HepG2 (cell line): ENCODE measurements around the gene VIM. TPM values are rescaled to one million over a fixed set of nuclear protein-coding genes. Genes with fewer than 3 reads are reported as not detected.

Source experiments
- ATAC-seq: fragments of 200-7000 bp; cut with Tn5 transposase; 3 replicates; pipeline ENCODE4 v1.9.1; 2020; ENCODE audit warnings: mild to moderate bottlenecking, moderate library complexity
- BruUV-seq: library from RNA; stranded (reverse); fragments of 400-500 nt; replicated peaks from 2 replicates; lab custom pipeline; 2021; lab: Mats Ljungman, UMichigan
- CTCF ChIA-PET: fragments of 300-600 bp; formaldehyde crosslinking; extraction: SDS; loops from one replicate; lab custom pipeline; 2021; ENCODE audit warnings: low total read pairs, inconsistent platforms, low intra/inter-chr PET ratio; lab: Yijun Ruan, JAX
- POLR2A ChIA-PET: fragments of 350-600 bp; sonication (Branson Sonifier 250); formaldehyde crosslinking; loops from one replicate; lab custom pipeline; 2020; ENCODE audit warnings: antibody characterized with exemption, inconsistent platforms; lab: Yijun Ruan, JAX
- DNase-seq: peaks from one replicate; pipeline ENCODE4 v3.0.0-alpha.2; 2015; ENCODE audit warnings: low spot score
- FAIRE-seq: peaks from 3 replicates; lab custom pipeline; 2011; peaks lifted over from hg19 to GRCh38; lab: Jason Lieb, UNC
- H2AFZ ChIP-seq: one replicate; pipeline ENCODE4 v1.6.1; 2011; ENCODE audit warnings: low read length, inconsistent platforms
- H3K27ac ChIP-seq: fragments of 300-600 bp; 3 replicates; pipeline ENCODE4 v1.8.0; 2011; ENCODE audit warnings: mixed run types, mild to moderate bottlenecking, mixed read lengths, low read length, inconsistent platforms; ENCODE audit not compliant: insufficient read depth; ENCODE audit errors: extremely low read length
- H3K27me3 ChIP-seq, 2 experiments: fragments of 200-600 bp in 1 of 2; 2 replicates in 1 of 2; 3 replicates in 1 of 2; pipeline versions ENCODE4 v1.6.0 to v1.8.0; 2011; ENCODE audit warnings: low read length in 2 of 2, mild to moderate bottlenecking in 2 of 2, moderate library complexity in 2 of 2, inconsistent platforms in 1 of 2; ENCODE audit not compliant: insufficient read depth in 2 of 2, control insufficient read depth in 1 of 2
- H3K36me3 ChIP-seq, 2 experiments: fragments of 200-600 bp in 1 of 2; replicated peaks in 1 of 2; 2 replicates in 1 of 2; 3 replicates in 1 of 2; pipeline versions ENCODE4 v1.5.1 to v1.8.0; 2011; ENCODE audit warnings: low read length in 2 of 2, inconsistent platforms in 1 of 2; ENCODE audit not compliant: insufficient read depth in 2 of 2, control insufficient read depth in 1 of 2
- H3K4me1 ChIP-seq: 2 replicates; pipeline ENCODE4 v1.5.1; 2012; ENCODE audit warnings: low read length, inconsistent platforms; ENCODE audit not compliant: insufficient read depth
- H3K4me2 ChIP-seq: 2 replicates; pipeline ENCODE4 v1.6.0; 2011; ENCODE audit warnings: low read depth, low read length, inconsistent platforms
- H3K4me3 ChIP-seq, 3 experiments: fragments of 200-600 bp in 1 of 3; sonication (generic), shearing (Covaris generic) in 1 of 3; replicated peaks in 1 of 3; 2 replicates each; pipeline ENCODE4 v1.5.1; 2011 to 2016; ENCODE audit warnings: low read length in 3 of 3, inconsistent platforms in 2 of 3, low read depth in 2 of 3, mild to moderate bottlenecking in 2 of 3, control low read depth in 1 of 3, mixed read lengths in 1 of 3; ENCODE audit not compliant: insufficient read depth in 1 of 3
- H3K79me2 ChIP-seq: one replicate; pipeline ENCODE4 v1.6.1; 2011; ENCODE audit warnings: low read length, inconsistent platforms; ENCODE audit not compliant: insufficient read depth
- H3K9ac ChIP-seq: 2 replicates; pipeline ENCODE4 v1.6.0; 2011; ENCODE audit warnings: mild to moderate bottlenecking, low read depth, low read length, inconsistent platforms; ENCODE audit not compliant: insufficient read depth
- H3K9me3 ChIP-seq: 2 replicates; pipeline ENCODE4 v1.5.1; 2012; ENCODE audit warnings: mild to moderate bottlenecking, low read length
- H4K20me1 ChIP-seq: 2 replicates; pipeline ENCODE4 v1.6.0; 2011; ENCODE audit warnings: inconsistent platforms, mild to moderate bottlenecking, low read length, moderate library complexity; ENCODE audit not compliant: insufficient read depth
- ARID4A ChIP-seq: sonication (generic); formaldehyde crosslinking; IDR thresholded peaks from 2 replicates; pipeline ENCODE4 v1.5.0; 2020; ENCODE audit warnings: mild to moderate bottlenecking, missing genetic modification reagents, borderline replicate concordance
- CBX5 ChIP-seq: sonication (generic); formaldehyde crosslinking; IDR thresholded peaks from 2 replicates; pipeline ENCODE4 v1.4.0; 2020; ENCODE audit warnings: missing genetic modification reagents, borderline replicate concordance
- HIVEP1 ChIP-seq: sonication (generic); formaldehyde crosslinking; IDR thresholded peaks from 2 replicates; pipeline ENCODE4 v1.4.0; 2020; ENCODE audit warnings: mild to moderate bottlenecking, missing genetic modification reagents
- KLF6 ChIP-seq: IDR thresholded peaks from 2 replicates; pipeline ENCODE4 v1.8.0; 2016; ENCODE audit warnings: missing biosample characterization, missing genetic modification reagents
- POLR2A ChIP-seq, 2 experiments: IDR thresholded peaks; 2 replicates each; pipeline ENCODE4 v1.6.1; 2011; ENCODE audit warnings: low read depth in 2 of 2, low read length in 2 of 2, mild to moderate bottlenecking in 1 of 2, moderate library complexity in 1 of 2; ENCODE audit not compliant: insufficient read depth in 1 of 2
- SP5 ChIP-seq: IDR thresholded peaks from 2 replicates; pipeline ENCODE4 v1.6.1; 2016; ENCODE audit warnings: low read depth, borderline replicate concordance
- SSRP1 ChIP-seq: IDR thresholded peaks from 2 replicates; pipeline ENCODE4 v1.6.1; 2016; ENCODE audit warnings: control low read depth
- ZBTB49 ChIP-seq: sonication (generic); formaldehyde crosslinking; IDR thresholded peaks from 2 replicates; pipeline ENCODE4 v1.4.0; 2020; ENCODE audit warnings: missing genetic modification reagents, borderline replicate concordance
- ZHX1 ChIP-seq: sonication (generic); formaldehyde crosslinking; IDR thresholded peaks from 2 replicates; pipeline ENCODE4 v1.8.1; 2022; ENCODE audit warnings: low read depth, mild to moderate bottlenecking, missing genetic modification reagents
- ZNF121 ChIP-seq: sonication (generic); formaldehyde crosslinking; IDR thresholded peaks from 2 replicates; pipeline ENCODE4 v1.5.0; 2020; ENCODE audit warnings: mild to moderate bottlenecking, missing genetic modification reagents
- ZNF296 ChIP-seq: sonication (generic); formaldehyde crosslinking; conservative IDR thresholded peaks from 2 replicates; pipeline ENCODE4 v1.5.0; 2020; ENCODE audit warnings: mild to moderate bottlenecking, missing genetic modification reagents
- ZNF446 ChIP-seq: sonication (generic); formaldehyde crosslinking; IDR thresholded peaks from 2 replicates; pipeline ENCODE4 v1.5.0; 2020; ENCODE audit warnings: mild to moderate bottlenecking, missing genetic modification reagents
- ZNF740 ChIP-seq: sonication (generic); formaldehyde crosslinking; IDR thresholded peaks from 2 replicates; pipeline ENCODE4 v1.4.0; 2020; ENCODE audit warnings: missing genetic modification reagents
- ZNF782 ChIP-seq: sonication (generic); formaldehyde crosslinking; IDR thresholded peaks from 2 replicates; pipeline ENCODE4 v1.4.0; 2020; ENCODE audit warnings: missing genetic modification reagents, mild to moderate bottlenecking, borderline replicate concordance
- WGBS: methylation state at CpG from one replicate; pipeline ENCODE4 v1.1.6; 2017; ENCODE audit warnings: low lambda C conversion rate; 5-methylcytosine and 5-hydroxymethylcytosine counted together
- in situ Hi-C: cut with HindIII; loops from 2 replicates; pipeline ENCODE4 v1.10.0; 2017; ENCODE audit warnings: low pct_unique_long_range_greater_than_20kb; ENCODE audit not compliant: extremely low pct_ligation_motif_present
- intact Hi-C: fragments of 100-400 bp; cut with micrococcal nuclease; formaldehyde crosslinking; loops from one replicate; pipeline ENCODE4 v1.10.0; 2022; ENCODE audit not compliant: unreplicated experiment
- polyA plus RNA-seq, 8 experiments: library from polyadenylated mRNA; depleted of rRNA in 3 of 8; stranded (reverse) in 7 of 8; unstranded in 1 of 8; fragments of >200 nt; fragmentation: Illumina TruSeq in 4 of 8; extraction: Trizol in 4 of 8; gene quantifications; 2 replicates each; pipeline versions ENCODE4 v1.2.1 to v1.2.3, GENCODE V29; 2011 to 2016; ENCODE audit warnings: low read depth in 4 of 8, missing spikeins in 1 of 8, mixed read lengths in 1 of 8; ENCODE audit not compliant: insufficient read depth in 1 of 8
- total RNA-seq, 5 experiments: library from RNA; depleted of rRNA; stranded (reverse); fragments of >200 nt; fragmentation: Illumina TruSeq; extraction: Trizol; gene quantifications; 2 replicates each; pipeline ENCODE4 v1.2.3, GENCODE V29; 2016; ENCODE audit warnings: low read depth in 1 of 5

The VIM gene
- total and polyA plus RNA-seq, 2 of the 13 experiments (the other 11 are each of a cell fraction or from before 2014, with no cell fraction given), result not detected

GRCh38 chr10:17240616-17241015 lies 12.6 kb downstream of the VIM start:
- Histone ChIP-seq H3K4me2 (no peak overlapping the region), H3K27ac (no peak overlapping the region)
- 76% methylated on average over 4 of the region's 4 CpGs for WGBS
- CTCF ChIA-PET, result no interaction called here
- TF ChIP-seq SP5 (CRISPR knock-in tag) (no peak), ZNF446 (CRISPR knock-in tag) (no peak), SSRP1 (CRISPR knock-in tag) (no peak), CBX5 (CRISPR knock-in tag) (no peak), ZNF782 (no peak), ZHX1 (no peak), KLF6 (CRISPR knock-in tag) (no peak), ZNF740 (CRISPR knock-in tag) (no peak), ARID4A (CRISPR knock-in tag) (no peak), HIVEP1 (CRISPR knock-in tag) (no peak), ZNF296 (CRISPR knock-in tag) (no peak), ZBTB49 (CRISPR knock-in tag) (no peak), POLR2A (IDR thresholded peaks at IDR 0.05; ENCODE audit: insufficient read depth in 1 of 2, low read depth in 2 of 2, low read length in 2 of 2) (no peak), ZNF121 (no peak)
- TF ChIP-seq, all 625 proteins: peak for 0
- intact Hi-C loops, result no loop called here
- H2AFZ ChIP-seq, result no peak overlapping the region
- H3K4me1 ChIP-seq, result no peaks in the 10 kb centered on the region
- no peak for ATAC-seq
- H3K79me2 ChIP-seq, result no peaks in the 10 kb centered on the region
- no peak for FAIRE-seq
- no TSS peak for BruUV-seq
- POLR2A ChIA-PET, result no interaction called here
- H3K4me3 ChIP-seq, result no peak overlapping the region
- DNase-seq, result no peak
- no peaks in the 10 kb centered on the region for H3K9me3 ChIP-seq
- no peaks in the 10 kb centered on the region for H3K27me3 ChIP-seq
- no peak overlapping the region for H3K9ac ChIP-seq
- in situ Hi-C loops, result loop anchor here (25.0 kb wide), 1 partner anchor 1378 kb away; the partner anchor contains the start of gene MINDY3
- H4K20me1 ChIP-seq, result no peaks in the 10 kb centered on the region
- no peaks in the 10 kb centered on the region for H3K36me3 ChIP-seq
